ENCODE data around the gene BACH1. TPM values are rescaled to one million over a fixed set of nuclear protein-coding genes. Genes with fewer than 3 reads are reported as not detected.

The BACH1 gene
- total and polyA plus RNA-seq, 2 of the 8 experiments (the other 6 are each of a cell fraction or from before 2014, with no cell fraction given), result 6.9 to 50.7 TPM

- TF ChIP-seq CHD2 (IDR thresholded peaks at IDR 0.05; ENCODE audit: low read length) (no peak), EGR1 (IDR thresholded peaks at IDR 0.05; ENCODE audit: borderline replicate concordance, low read depth, low read length) (no peak), BRCA1 (IDR thresholded peaks at IDR 0.05; ENCODE audit: low read depth, low read length) (no peak), POU5F1 (IDR thresholded peaks at IDR 0.05; ENCODE audit: low read depth, low read length) (no peak)
Observed at GRCh38 chr21:29305068-29305467, 6.3 kb downstream of the BACH1 start (continued).

Measured in H1 (cell line).